HepG2 (cell line): Measurements from ENCODE around the gene HP1BP3. TPM values are rescaled to one million over a fixed set of nuclear protein-coding genes. Genes with fewer than 3 reads are reported as not detected.

ENCODE experiments used
- ARID5B ChIP-seq: IDR thresholded peaks from 2 replicates; pipeline ENCODE4 v1.4.0; 2020; ENCODE audit warnings: mild to moderate bottlenecking, missing genetic modification reagents
- HOMEZ ChIP-seq: IDR thresholded peaks from 2 replicates; pipeline ENCODE4 v1.6.1; 2016; ENCODE audit warnings: low read depth
- HOXA7 ChIP-seq: sonication (generic); formaldehyde crosslinking; IDR thresholded peaks from 2 replicates; pipeline ENCODE4 v1.8.1; 2022; ENCODE audit warnings: mild to moderate bottlenecking, missing genetic modification reagents, moderate library complexity
- MAFF ChIP-seq: IDR thresholded peaks from 2 replicates; pipeline ENCODE4 v1.6.1; 2011; ENCODE audit warnings: low read depth, low read length, improper control_type of control experiment
- NFE2L1 ChIP-seq: sonication (generic); formaldehyde crosslinking; IDR thresholded peaks from 2 replicates; pipeline ENCODE4 v1.4.0; 2020; ENCODE audit warnings: missing genetic modification reagents, mild to moderate bottlenecking, borderline replicate concordance
- PRDM15 ChIP-seq: sonication (generic); formaldehyde crosslinking; IDR thresholded peaks from 2 replicates; pipeline ENCODE4 v1.4.0; 2020; ENCODE audit warnings: missing genetic modification reagents
- RBM22 ChIP-seq: fragments of 200-400 bp; formaldehyde crosslinking; optimal IDR thresholded peaks from 2 replicates; pipeline ENCODE3; 2017; ENCODE audit warnings: mild to moderate bottlenecking, low read length, moderate library complexity
- SAFB2 ChIP-seq: sonication (generic); formaldehyde crosslinking; IDR thresholded peaks from 2 replicates; pipeline ENCODE4 v1.5.1; 2020; ENCODE audit warnings: missing genetic modification reagents, low read depth, mild to moderate bottlenecking, borderline replicate concordance
- SATB2 ChIP-seq: sonication (generic); formaldehyde crosslinking; IDR thresholded peaks from 2 replicates; pipeline ENCODE4 v1.5.0; 2020; ENCODE audit warnings: missing genetic modification reagents
- SKI ChIP-seq: fragments of 450-650 bp; IDR thresholded peaks from one replicate; pipeline ENCODE4 v1.6.1; 2018; ENCODE audit warnings: mild to moderate bottlenecking; ENCODE audit not compliant: partially characterized antibody
- SOX13 ChIP-seq, 3 experiments: fragments of 450-650 bp in 1 of 3; sonication (generic) in 1 of 3; formaldehyde crosslinking in 1 of 3; IDR thresholded peaks in 2 of 3; conservative IDR thresholded peaks in 1 of 3; 2 replicates each; pipeline versions ENCODE4 v1.5.0 to v1.6.1; 2016 to 2020; ENCODE audit warnings: antibody characterized with exemption in 1 of 3, mild to moderate bottlenecking in 1 of 3, missing compliant biosample characterization in 1 of 3, missing genetic modification reagents in 1 of 3, moderate library complexity in 1 of 3
- SP4 ChIP-seq: sonication (generic); formaldehyde crosslinking; IDR thresholded peaks from 2 replicates; pipeline ENCODE4 v1.8.1; 2023; ENCODE audit warnings: mild to moderate bottlenecking, missing genetic modification reagents
- XRCC5 ChIP-seq: fragments of 200-400 bp; formaldehyde crosslinking; optimal IDR thresholded peaks from 2 replicates; pipeline ENCODE3; 2017; ENCODE audit warnings: mild to moderate bottlenecking, low read length
- ZHX1 ChIP-seq: sonication (generic); formaldehyde crosslinking; IDR thresholded peaks from 2 replicates; pipeline ENCODE4 v1.8.1; 2022; ENCODE audit warnings: low read depth, mild to moderate bottlenecking, missing genetic modification reagents
- ZNF567 ChIP-seq: sonication (generic); formaldehyde crosslinking; IDR thresholded peaks from 2 replicates; pipeline ENCODE4 v1.8.1; 2023; ENCODE audit warnings: mild to moderate bottlenecking, missing genetic modification reagents, borderline replicate concordance
- polyA plus RNA-seq, 8 experiments: library from polyadenylated mRNA; depleted of rRNA in 3 of 8; stranded (reverse) in 7 of 8; unstranded in 1 of 8; fragments of >200 nt; fragmentation: Illumina TruSeq in 4 of 8; extraction: Trizol in 4 of 8; gene quantifications; 2 replicates each; pipeline versions ENCODE4 v1.2.1 to v1.2.3, GENCODE V29; 2011 to 2016; ENCODE audit warnings: low read depth in 4 of 8, missing spikeins in 1 of 8, mixed read lengths in 1 of 8; ENCODE audit not compliant: insufficient read depth in 1 of 8
- total RNA-seq, 5 experiments: library from RNA; depleted of rRNA; stranded (reverse); fragments of >200 nt; fragmentation: Illumina TruSeq; extraction: Trizol; gene quantifications; 2 replicates each; pipeline ENCODE4 v1.2.3, GENCODE V29; 2016; ENCODE audit warnings: low read depth in 1 of 5

HP1BP3 gene
- total and polyA plus RNA-seq, 2 of the 13 experiments (the other 11 are each of a cell fraction or from before 2014, with no cell fraction given): 98.5 to 137 TPM

GRCh38 chr1:20732588-20733359 is 54.3 kb downstream of the HP1BP3 start, which contains the start of gene SH2D5 (continued):
- TF ChIP-seq ZHX1 (CRISPR knock-in tag) (no peak), MAFF (no peak), SATB2 (CRISPR knock-in tag) (0 out of 2 replicates have a peak, but pooled peaks have one; percentile 39), HOMEZ (CRISPR knock-in tag) (0 out of 2 replicates have a peak, but pooled peaks have one; percentile 28), RBM22 (no peak), SAFB2 (CRISPR knock-in tag) (peak; percentile 4; the same call in 1 of the 2 replicates), PRDM15 (0 out of 2 replicates have a peak, but pooled peaks have one; percentile 14), ZNF567 (CRISPR knock-in tag) (no peak), ARID5B (peak; percentile 67), SKI (no peak), SOX13 (IDR thresholded peaks at IDR 0.05) (no peak), SOX13 (CRISPR knock-in tag; conservative IDR thresholded peaks at IDR 0.05 in 1 of 2, IDR thresholded peaks at IDR 0.05 in 1 of 2) (peak in 1 of 2 experiments; percentile 43; a peak in 1 of 4 replicates), HOXA7 (CRISPR knock-in tag) (no peak), NFE2L1 (CRISPR knock-in tag) (no peak), XRCC5 (peak; percentile 7), SP4 (CRISPR knock-in tag) (peak; percentile 42; the same call in 1 of the 2 replicates)
